Body of pancreas (tissue), 4 donors: ENCODE measurements around the gene PTPN1. TPM values are rescaled to one million over a fixed set of nuclear protein-coding genes. Genes with fewer than 3 reads are reported as not detected.

ENCODE experiments used
- ATAC-seq: fragments of 150-250 bp; one replicate; pipeline ENCODE4 v1.9.1; 2016
- DNase-seq, 4 donors: peaks; one replicate each; pipeline ENCODE4 v3.0.0-alpha.2; 2019
- H3K27ac ChIP-seq, 4 donors: fragments of 200-600 bp; sonication (generic); 1 replicate in 3 of 4; 2 replicates in 1 of 4; pipeline versions ENCODE4 v1.5.1 to v1.6.1; 2016 to 2019; ENCODE audit warnings: mild to moderate bottlenecking in 1 of 4, mixed read lengths in 1 of 4, moderate library complexity in 1 of 4
- H3K27me3 ChIP-seq, 2 donors: fragments of 200-600 bp; sonication (generic); one replicate each; pipeline ENCODE4 v1.6.0; 2016; ENCODE audit warnings: mild to moderate bottlenecking in 1 of 2
- H3K36me3 ChIP-seq, 2 donors: fragments of 200-600 bp; sonication (generic); replicated peaks in 1 of 2; 2 replicates each; pipeline ENCODE4 v1.5.1; 2016; ENCODE audit warnings: low read depth in 2 of 2; ENCODE audit not compliant: insufficient read depth in 1 of 2
- H3K4me1 ChIP-seq: fragments of 200-600 bp; sonication (generic); one replicate; pipeline ENCODE4 v1.6.0; 2016
- H3K4me3 ChIP-seq, 2 donors: fragments of 200-600 bp; sonication (generic); 1 replicate in 1 of 2; 2 replicates in 1 of 2; pipeline ENCODE4 v1.5.1; 2016 to 2019
- H3K9me3 ChIP-seq, 3 donors: fragments of 200-600 bp; sonication (generic); 1 replicate in 2 of 3; 2 replicates in 1 of 3; pipeline ENCODE4 v1.5.1; 2016
- CTCF ChIP-seq, 7 experiments: fragments of 450-650 bp in 4 of 7; fragments of 200-600 bp in 3 of 7; sonication (generic) in 3 of 7; IDR thresholded peaks; one replicate each; pipeline ENCODE4 v1.5.1; 2016 to 2019; ENCODE audit warnings: antibody characterized with exemption in 7 of 7
- POLR2A ChIP-seq, 3 donors: fragments of 450-650 bp; IDR thresholded peaks; one replicate each; pipeline ENCODE4 v1.6.1; 2016; ENCODE audit warnings: antibody characterized with exemption in 3 of 3, mild to moderate bottlenecking in 2 of 3
- WGBS, 2 donors: methylation state at CpG; one replicate each; pipeline ENCODE4 v1.1.5; 2017; 5-methylcytosine and 5-hydroxymethylcytosine counted together
- intact Hi-C: fragments of 100-400 bp; cut with DNase I; formaldehyde crosslinking; loops from one replicate; pipeline ENCODE4 v1.15.1; 2023
- total RNA-seq, 2 donors: library from RNA; depleted of rRNA; stranded (reverse); fragments of >200 nt; gene quantifications; one replicate each; pipeline ENCODE4 v1.1.0, GENCODE V29; 2016

PTPN1 gene
- total RNA-seq, 2 donors from 2014 or later: 9.1 to 10.2 TPM

- no peak for DNase-seq
- H3K9me3 ChIP-seq: no peaks in the 10 kb centered on the region
- H3K4me3 ChIP-seq: no peak overlapping the region
- no peaks in the 10 kb centered on the region for H3K36me3 ChIP-seq
- WGBS, 2 donors: 77% methylated on average over 9 of the region's 9 CpGs
- intact Hi-C loops: no loop called here
- no peak for TF ChIP-seq POLR2A (IDR thresholded peaks at IDR 0.05)
- TF ChIP-seq CTCF (IDR thresholded peaks at IDR 0.05): no peak
- no peaks in the 10 kb centered on the region for H3K27me3 ChIP-seq
- ATAC-seq: no peak
- peaks cover 16% of the 10 kb centered on the region for H3K4me1 ChIP-seq
- H3K27ac ChIP-seq: no peak overlapping the region
These were observed 17.0 kb downstream of the PTPN1 start for GRCh38 chr20:50527068-50527605.

GRCh38 chr20:50528129-50528528 lies 17.9 kb downstream of the PTPN1 start:
- no peak overlapping the region for H3K27ac ChIP-seq

GRCh38 chr20:50528804-50529351 lies 18.7 kb downstream of the PTPN1 start:
- TF ChIP-seq CTCF (IDR thresholded peaks at IDR 0.05) (no peak), POLR2A (IDR thresholded peaks at IDR 0.05) (no peak)
- Histone ChIP-seq H3K27me3 (no peaks in the 10 kb centered on the region), H3K27ac (no peak overlapping the region), H3K4me1 (peaks cover 16% of the 10 kb centered on the region), H3K4me3 (no peak overlapping the region), H3K36me3 (no peaks in the 10 kb centered on the region), H3K9me3 (no peaks in the 10 kb centered on the region)
- no peak for ATAC-seq
- no peak for DNase-seq
- intact Hi-C loops: no loop called here
- 67 to 72% methylated on average over 6 of the region's 6 CpGs for WGBS, 2 donors

More at GRCh38 chr20:50528129-50528528, 17.9 kb downstream of the PTPN1 start:
- intact Hi-C loops: no loop called here
- ATAC-seq (no peak), DNase-seq (no peak)
- 86 to 95% methylated on average over 6 of the region's 6 CpGs for WGBS, 2 donors
- H3K4me3 ChIP-seq: no peak overlapping the region
- H3K36me3 ChIP-seq: no peaks in the 10 kb centered on the region
- H3K4me1 ChIP-seq: peaks cover 16% of the 10 kb centered on the region
- no peaks in the 10 kb centered on the region for H3K27me3 ChIP-seq
- H3K9me3 ChIP-seq: no peaks in the 10 kb centered on the region
- TF ChIP-seq CTCF (IDR thresholded peaks at IDR 0.05): no peak

- TF ChIP-seq CTCF (IDR thresholded peaks at IDR 0.05): no peak
- TF ChIP-seq POLR2A (IDR thresholded peaks at IDR 0.05): no peak
- H3K4me3 ChIP-seq: no peak overlapping the region
- peaks cover 11% of the 10 kb centered on the region for H3K4me1 ChIP-seq
- 88 to 93% methylated on average over 6 of the region's 6 CpGs for WGBS, 2 donors
- H3K27me3 ChIP-seq: no peaks in the 10 kb centered on the region
- intact Hi-C loops: no loop called here
- no peak overlapping the region for H3K27ac ChIP-seq
- ATAC-seq (no peak), DNase-seq (no peak)
- no peaks in the 10 kb centered on the region for H3K9me3 ChIP-seq
- H3K36me3 ChIP-seq: no peaks in the 10 kb centered on the region
These were observed 22.0 kb downstream of the PTPN1 start for GRCh38 chr20:50532221-50532620.

GRCh38 chr20:50533061-50533460 lies 22.9 kb downstream of the PTPN1 start:
- no peak for ATAC-seq
- peaks cover 12% of the 10 kb centered on the region for H3K4me1 ChIP-seq
- no peak for TF ChIP-seq POLR2A (IDR thresholded peaks at IDR 0.05)
- no peak for TF ChIP-seq CTCF (IDR thresholded peaks at IDR 0.05)

More at GRCh38 chr20:50533061-50533460, 22.9 kb downstream of the PTPN1 start:
- Histone ChIP-seq H3K27me3 (no peaks in the 10 kb centered on the region), H3K36me3 (no peaks in the 10 kb centered on the region), H3K27ac (no peak overlapping the region), H3K9me3 (no peaks in the 10 kb centered on the region), H3K4me3 (no peak overlapping the region)
- DNase-seq: no peak
- intact Hi-C loops: no loop called here
- 86 to 89% methylated on average over 3 of the region's 3 CpGs for whole genome bisulfite sequencing, 2 donors
